GM12874 (cell line): Measurements from ENCODE around the gene PTRH2.

Experiments
- TF ChIP-seq, protein P1 (sequence below): IDR thresholded peaks from 2 replicates; pipeline ENCODE4 v1.5.1; 2011; ENCODE audit warnings: low read depth, mild to moderate bottlenecking, control low read depth, low read length, moderate library complexity; ENCODE audit not compliant: insufficient read depth

The PTRH2 gene

DNA sequence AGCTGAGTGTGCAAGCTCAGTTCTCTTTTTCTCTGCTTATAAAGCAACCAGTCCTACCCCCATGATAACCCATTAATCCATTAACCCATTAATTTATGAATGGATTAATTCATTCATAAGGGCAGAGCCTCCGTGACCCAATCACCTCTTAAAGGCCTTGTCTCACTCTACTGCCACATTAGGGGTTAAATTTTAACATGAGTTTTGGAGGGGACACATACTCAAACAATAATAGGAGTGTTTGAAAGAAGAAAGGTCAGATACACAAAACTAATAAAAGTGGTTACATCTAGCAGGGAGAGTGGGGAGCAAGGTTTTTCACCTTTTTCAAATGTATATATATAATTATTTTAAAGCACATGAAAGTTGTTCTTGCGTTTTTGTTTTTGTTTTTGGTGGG lies 7.0 kb upstream of the PTRH2 start:
- TF ChIP-seq, protein P1, sequence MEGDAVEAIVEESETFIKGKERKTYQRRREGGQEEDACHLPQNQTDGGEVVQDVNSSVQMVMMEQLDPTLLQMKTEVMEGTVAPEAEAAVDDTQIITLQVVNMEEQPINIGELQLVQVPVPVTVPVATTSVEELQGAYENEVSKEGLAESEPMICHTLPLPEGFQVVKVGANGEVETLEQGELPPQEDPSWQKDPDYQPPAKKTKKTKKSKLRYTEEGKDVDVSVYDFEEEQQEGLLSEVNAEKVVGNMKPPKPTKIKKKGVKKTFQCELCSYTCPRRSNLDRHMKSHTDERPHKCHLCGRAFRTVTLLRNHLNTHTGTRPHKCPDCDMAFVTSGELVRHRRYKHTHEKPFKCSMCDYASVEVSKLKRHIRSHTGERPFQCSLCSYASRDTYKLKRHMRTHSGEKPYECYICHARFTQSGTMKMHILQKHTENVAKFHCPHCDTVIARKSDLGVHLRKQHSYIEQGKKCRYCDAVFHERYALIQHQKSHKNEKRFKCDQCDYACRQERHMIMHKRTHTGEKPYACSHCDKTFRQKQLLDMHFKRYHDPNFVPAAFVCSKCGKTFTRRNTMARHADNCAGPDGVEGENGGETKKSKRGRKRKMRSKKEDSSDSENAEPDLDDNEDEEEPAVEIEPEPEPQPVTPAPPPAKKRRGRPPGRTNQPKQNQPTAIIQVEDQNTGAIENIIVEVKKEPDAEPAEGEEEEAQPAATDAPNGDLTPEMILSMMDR: no peak

DNA sequence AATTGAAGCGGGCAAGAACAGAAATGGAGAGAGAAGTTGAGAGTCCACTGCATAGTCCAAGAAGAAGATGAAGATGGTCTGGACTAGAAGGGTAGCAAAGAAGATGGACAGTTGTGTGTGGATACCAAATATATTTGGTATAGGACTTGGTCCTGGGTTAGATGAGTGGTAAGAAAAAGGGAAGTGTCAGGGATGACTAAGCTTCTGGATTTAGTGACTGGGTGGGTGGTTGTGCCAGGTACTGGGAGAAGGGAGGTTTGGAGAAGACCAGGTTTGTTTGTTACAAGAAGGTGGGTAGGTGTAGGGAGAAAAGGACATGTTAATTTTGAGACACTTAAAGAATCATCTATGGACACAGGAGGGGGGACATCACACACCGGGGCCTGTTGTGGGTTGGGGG lies 5.6 kb upstream of the PTRH2 start:
- TF ChIP-seq, protein P1: no peak

DNA sequence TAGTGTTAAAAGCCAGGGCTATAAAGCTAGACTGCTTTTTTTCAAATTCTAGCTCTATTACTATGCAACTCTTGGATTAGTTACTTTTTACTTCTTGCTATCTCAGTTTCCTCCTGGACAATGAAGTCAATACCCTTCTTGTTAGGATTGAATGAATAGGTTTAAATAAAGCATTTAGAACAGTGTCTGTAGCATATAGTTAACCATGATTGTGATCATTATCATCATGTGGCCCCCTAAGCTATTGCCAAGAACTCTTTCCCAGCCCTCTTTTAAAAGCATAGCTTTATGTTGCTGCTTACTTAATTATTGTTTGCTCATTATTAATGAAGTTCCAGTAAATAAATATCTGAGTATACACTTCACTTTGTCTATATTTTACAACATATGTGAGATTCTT lies 4.7 kb upstream of the PTRH2 start:
- TF ChIP-seq, protein P1: no peak

DNA sequence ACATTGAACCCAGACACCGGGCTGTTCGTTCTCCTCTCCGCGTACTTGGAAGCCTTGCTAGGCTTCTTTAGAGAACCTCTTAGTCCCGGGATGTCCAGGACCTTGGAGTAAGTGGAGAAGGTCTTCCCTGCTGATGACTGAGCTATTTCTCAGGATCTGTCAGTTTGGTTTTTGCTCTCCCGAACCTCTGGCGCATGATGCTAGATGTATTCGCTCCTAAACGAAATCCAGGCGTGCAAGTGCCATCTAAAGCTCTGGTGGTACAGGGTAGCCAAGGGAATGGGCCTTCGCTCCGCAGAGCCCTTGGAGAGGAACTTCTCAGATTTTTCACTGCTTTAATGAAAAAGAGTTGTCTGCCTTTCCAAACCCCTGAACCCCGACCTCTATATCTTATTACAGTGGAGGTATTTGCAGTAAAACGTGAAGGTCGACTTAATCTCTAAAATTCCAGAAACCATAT lies 771 bp upstream of the PTRH2 start:
- TF ChIP-seq, protein P1: no peak

DNA sequence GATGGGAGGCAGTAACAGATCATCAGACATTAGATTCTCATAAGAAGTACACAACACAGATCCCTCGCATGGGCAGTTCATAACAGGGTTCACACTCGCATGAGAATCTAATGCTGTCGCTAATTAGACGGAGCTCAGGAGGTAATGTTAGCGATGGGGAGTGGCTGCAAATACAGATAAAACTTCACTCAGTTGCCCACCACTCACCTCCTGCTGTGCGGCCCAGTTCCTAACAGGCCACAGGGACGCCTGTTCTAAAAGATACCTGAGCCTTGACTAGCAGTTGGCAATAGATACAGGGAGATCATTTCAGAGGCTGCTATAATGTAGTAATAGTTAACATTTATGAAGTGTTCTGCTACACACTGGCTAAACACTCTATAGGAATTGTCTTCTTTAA lies 4.9 kb downstream of the PTRH2 start:
- TF ChIP-seq, protein P1: no peak

DNA sequence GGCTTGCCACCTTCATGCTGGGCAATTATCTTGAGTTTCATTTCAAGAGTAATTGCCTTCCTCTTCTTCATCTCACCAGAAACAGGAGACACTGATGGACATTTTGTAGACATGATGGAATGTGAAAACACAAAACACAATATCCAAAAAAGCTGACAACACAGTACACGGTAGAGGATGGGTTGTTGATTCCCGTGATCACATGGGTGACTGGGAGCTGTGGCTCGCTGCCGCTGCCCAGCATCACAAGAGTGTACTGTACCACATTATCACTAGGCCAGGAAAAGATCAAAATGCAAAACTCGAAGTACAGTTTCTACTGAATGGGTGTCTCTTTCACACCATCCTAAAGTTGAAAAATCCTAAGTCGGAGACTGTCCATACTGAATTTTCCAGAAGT lies 7.4 kb downstream of the PTRH2 start:
- TF ChIP-seq, protein P1: no peak

DNA sequence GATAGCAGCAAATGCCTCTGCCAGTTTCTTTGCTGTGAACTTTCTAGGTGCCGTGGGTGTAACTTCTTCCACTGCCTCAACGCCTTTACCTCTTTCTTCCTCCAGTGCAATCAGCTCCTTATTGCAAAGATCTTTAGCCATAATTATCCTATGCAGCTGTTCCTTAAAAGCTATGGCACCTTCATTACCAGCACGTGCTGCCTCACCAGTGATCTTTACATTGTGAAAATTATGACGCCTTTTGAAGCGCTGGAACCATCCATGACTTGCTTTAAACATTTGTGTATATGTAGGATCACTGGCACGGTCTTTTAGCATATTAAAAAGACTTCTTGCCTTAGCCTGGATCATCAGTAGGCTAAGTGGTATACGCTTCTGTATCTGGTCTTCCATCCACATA lies 8.0 kb downstream of the PTRH2 start:
- TF ChIP-seq, protein P1: no peak

DNA sequence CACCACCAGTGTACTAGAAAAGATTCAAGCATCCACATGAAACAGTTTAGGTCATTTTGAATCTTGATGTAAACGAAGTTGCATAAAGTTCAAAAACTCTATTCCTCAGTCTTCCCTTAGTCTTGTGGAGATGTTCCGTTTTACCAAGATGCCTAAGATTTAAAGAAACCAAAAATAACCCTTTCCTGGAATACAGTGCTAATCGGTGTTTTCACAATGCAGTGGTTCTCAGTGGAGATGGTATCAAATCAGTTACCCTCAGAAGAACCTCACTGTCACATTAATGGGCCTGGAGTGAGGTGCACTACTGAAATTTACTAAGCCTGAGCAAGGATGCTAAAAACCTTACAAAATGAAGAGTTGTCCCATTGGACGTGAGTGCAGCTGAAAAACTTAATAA lies 9.1 kb downstream of the PTRH2 start:
- TF ChIP-seq, protein P1: no peak
